Activated naive CD4-positive, alpha-beta T cell treated with anti-CD3 and anti-CD28 coated beads for 36 hours (primary cell): Measurements from ENCODE around the gene ALDH7A1. TPM values are rescaled to one million over a fixed set of nuclear protein-coding genes. Genes with fewer than 3 reads are reported as not detected.
"Not testable (repeated sequence)": the region's sequence is repeated elsewhere in the genome, so short reads cannot be mapped to it uniquely, and the experiment has no call there.

Source experiments
- CTCF ChIA-PET: fragments of 350-600 bp; sonication (Branson Sonifier 250); formaldehyde crosslinking; loops from one replicate; lab custom pipeline; 2021; ENCODE audit warnings: antibody characterized with exemption; lab: Charles Lee
- DNase-seq: peaks from one replicate; pipeline ENCODE4 v3.0.0-alpha.2; 2020
- H3K27ac Mint-ChIP-seq: one replicate; pipeline ENCODE4 v1.8.0; 2021; ENCODE audit warnings: mild to moderate bottlenecking, mixed read lengths
- H3K27me3 Mint-ChIP-seq: one replicate; pipeline ENCODE4 v1.8.0; 2021; ENCODE audit warnings: low read depth, mixed read lengths
- H3K36me3 Mint-ChIP-seq: one replicate; pipeline ENCODE4 v1.8.0; 2021; ENCODE audit warnings: low read depth, mixed read lengths
- H3K4me1 Mint-ChIP-seq: one replicate; pipeline ENCODE4 v1.8.0; 2021; ENCODE audit warnings: low read depth, mixed read lengths
- H3K4me3 Mint-ChIP-seq: one replicate; pipeline ENCODE4 v1.8.0; 2021; ENCODE audit warnings: mild to moderate bottlenecking, moderate library complexity, mixed read lengths
- H3K9me3 Mint-ChIP-seq: one replicate; pipeline ENCODE4 v1.8.0; 2021; ENCODE audit warnings: mixed read lengths
- intact Hi-C: fragments of 100-400 bp; cut with micrococcal nuclease; formaldehyde crosslinking; loops from one replicate; pipeline ENCODE4 v1.15.1; 2023
- total RNA-seq, 2 experiments: library from RNA; stranded (reverse); gene quantifications; one replicate each; pipeline ENCODE4 v1.2.3, GENCODE V29; 2021

The ALDH7A1 gene
- total RNA-seq, 2 experiments from 2014 or later, result 10.3 to 11.3 TPM

DNA sequence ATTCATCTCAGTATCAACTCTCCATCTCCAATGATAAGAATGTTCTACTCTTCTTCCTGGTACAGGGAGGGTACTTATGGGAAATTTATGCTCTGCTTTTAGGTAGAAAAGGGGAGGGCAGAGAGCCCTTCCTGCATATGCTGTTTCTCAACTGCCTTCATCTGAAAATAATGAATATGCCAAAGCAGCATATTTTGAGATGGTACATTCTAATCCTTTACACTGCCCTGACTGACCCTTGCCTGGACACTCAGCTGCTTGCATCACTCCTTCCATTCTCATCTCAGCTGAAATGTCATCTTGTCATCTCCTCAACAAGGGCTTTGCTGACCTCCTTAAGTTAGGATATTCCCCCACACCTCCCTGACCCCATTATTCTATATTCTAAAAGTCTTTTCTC, 68.5 kb downstream of the ALDH7A1 start:
- H3K4me3 Mint-ChIP-seq, result no peak overlapping the region
- no peak for DNase-seq
- no peaks in the 10 kb centered on the region for H3K9me3 Mint-ChIP-seq
- no peaks in the 10 kb centered on the region for H3K36me3 Mint-ChIP-seq
- intact Hi-C loops, result no loop called here
- no peaks in the 10 kb centered on the region for H3K27me3 Mint-ChIP-seq
- CTCF ChIA-PET, result interaction anchor here (1.0 kb wide), 1 partner anchor 22 kb away, joined by 6 read pairs; no protein-coding TSS in a partner anchor
- H3K4me1 Mint-ChIP-seq, result no peaks in the 10 kb centered on the region
- H3K27ac Mint-ChIP-seq, result no peak overlapping the region

DNA sequence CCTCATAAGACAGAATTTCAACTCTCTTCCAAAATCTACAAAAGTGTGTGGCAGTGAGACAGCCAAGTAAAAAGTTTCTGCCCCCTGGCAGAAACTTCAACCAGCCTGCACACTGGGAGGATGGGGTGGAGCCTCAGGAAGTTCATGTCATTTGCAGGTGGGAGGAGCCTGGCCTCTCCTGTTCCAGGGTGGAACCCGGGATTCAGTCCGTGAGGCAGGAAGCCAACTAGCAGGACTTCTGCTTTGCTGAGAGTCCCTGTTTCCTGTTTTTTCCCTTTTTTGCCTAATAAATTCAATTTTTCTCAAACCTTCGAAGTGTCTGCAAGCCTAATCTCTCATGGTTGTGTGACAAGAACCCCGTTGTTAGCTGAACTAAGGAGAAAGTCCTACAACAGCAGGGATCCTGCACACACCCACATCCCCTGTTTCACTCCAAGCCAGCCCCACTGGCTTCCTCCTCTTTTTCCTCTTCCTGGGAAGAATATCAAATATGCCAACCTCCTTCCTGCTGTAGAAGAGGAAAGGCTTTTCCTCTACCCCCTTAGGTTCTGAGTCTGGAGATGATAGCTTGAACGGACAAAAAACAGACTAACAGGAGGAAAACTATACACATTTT, 69.3 kb downstream of the ALDH7A1 start:
- Mint-ChIP-seq H3K27me3 (no peaks in the 10 kb centered on the region), H3K36me3 (no peaks in the 10 kb centered on the region), H3K4me1 (no peaks in the 10 kb centered on the region), H3K9me3 (no peaks in the 10 kb centered on the region), H3K27ac (no peak overlapping the region), H3K4me3 (no peak overlapping the region)
- CTCF ChIA-PET, result no interaction called here
- no peak for DNase-seq
- intact Hi-C loops, result no loop called here

DNA sequence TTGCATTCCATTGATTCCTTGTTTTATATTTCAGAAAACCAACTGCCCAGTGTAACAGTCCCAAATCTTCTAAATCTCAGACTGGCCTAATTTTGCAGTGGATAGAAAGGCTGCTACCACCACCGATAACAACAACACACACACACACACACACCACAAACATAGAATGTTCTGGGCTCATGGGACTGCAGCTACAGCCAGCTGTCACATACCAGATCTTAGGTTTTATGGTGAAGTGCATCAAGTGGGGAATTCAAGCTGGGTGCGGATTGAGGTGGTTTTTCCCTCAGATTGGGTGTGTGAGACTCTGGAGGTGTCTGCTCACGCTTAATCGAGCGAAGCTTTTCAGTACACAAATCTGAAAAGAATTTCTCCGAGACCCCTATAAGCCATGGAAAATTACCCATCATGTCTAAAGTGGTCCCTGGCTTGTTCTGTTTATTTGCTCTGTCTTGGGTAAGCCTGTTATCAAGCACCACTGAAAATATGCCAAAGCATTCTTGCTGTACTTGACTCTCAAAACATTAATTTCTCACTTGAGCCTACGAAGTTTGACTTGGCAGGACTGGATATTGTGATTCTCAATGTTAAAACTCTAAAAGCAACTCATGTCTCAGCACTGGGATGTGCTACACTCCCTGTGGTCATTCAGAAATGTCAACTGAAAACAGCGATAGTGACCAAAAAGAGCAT, 71.1 kb downstream of the ALDH7A1 start:
- H3K27ac Mint-ChIP-seq, result no peak overlapping the region
- no peaks in the 10 kb centered on the region for H3K36me3 Mint-ChIP-seq
- CTCF ChIA-PET, result interaction anchor here (0.5 to 1.6 kb wide), 4 partner anchors 23 to 120 kb away, joined by 3 read pairs; partner anchors contain the start of gene GRAMD2B
- H3K9me3 Mint-ChIP-seq, result no peaks in the 10 kb centered on the region
- DNase-seq, result no peak
- no peaks in the 10 kb centered on the region for H3K4me1 Mint-ChIP-seq
- H3K27me3 Mint-ChIP-seq, result no peaks in the 10 kb centered on the region
- intact Hi-C loops, result no loop called here
- H3K4me3 Mint-ChIP-seq, result no peak overlapping the region

DNA sequence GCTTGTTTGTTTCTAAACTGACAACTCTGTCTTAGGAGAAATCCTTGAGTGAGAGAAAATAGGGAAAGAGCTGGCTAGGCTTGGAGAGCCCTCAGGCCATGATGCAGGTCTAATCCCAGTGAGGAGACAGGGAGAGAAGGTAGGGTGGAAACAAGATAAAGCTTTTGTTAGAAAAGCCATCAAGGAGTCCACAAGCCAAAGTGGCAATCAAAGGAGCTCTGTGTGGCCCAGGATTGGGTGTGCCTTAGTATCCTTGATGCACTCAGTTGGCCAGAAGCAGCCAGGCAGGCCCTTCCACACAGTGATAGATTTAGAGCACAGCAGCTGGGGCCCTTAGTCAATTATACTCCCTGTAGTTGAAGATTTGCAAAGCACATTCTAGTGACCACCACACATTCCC, 73.9 kb downstream of the ALDH7A1 start:
- no peak for DNase-seq
- Mint-ChIP-seq H3K4me3 (no peak overlapping the region), H3K27me3 (no peaks in the 10 kb centered on the region), H3K9me3 (no peaks in the 10 kb centered on the region), H3K36me3 (no peaks in the 10 kb centered on the region), H3K27ac (no peak overlapping the region), H3K4me1 (no peaks in the 10 kb centered on the region)
- CTCF ChIA-PET, result interaction anchor here (0.6 to 2.4 kb wide), 9 partner anchors 10 to 183 kb away, joined by 3 to 7 read pairs (median 4); no protein-coding TSS in a partner anchor
- intact Hi-C loops, result no loop called here

DNA sequence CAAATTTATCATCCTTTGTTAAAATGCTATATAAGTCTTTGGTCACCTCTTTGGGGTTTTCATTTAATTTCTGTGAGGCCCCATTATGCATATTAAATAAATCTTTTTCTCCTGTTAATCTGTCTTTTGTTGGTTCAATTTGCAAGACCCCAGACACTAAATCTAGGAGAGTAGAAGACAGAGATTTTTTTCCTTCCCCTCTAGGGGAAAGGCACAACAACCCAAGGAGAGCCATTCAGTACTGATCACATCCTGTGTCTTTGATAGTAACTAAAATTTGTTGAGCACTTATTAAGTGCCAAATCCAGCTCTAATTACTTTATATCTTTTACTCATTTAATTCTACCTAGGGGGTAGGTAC, 74.4 kb downstream of the ALDH7A1 start:
- H3K27ac Mint-ChIP-seq, result no peak overlapping the region
- intact Hi-C loops, result no loop called here
- CTCF ChIA-PET, result interaction anchor here (0.6 to 2.4 kb wide), 5 partner anchors 14 to 183 kb away, joined by 3 to 7 read pairs (median 6); no protein-coding TSS in a partner anchor
- no peaks in the 10 kb centered on the region for H3K4me1 Mint-ChIP-seq
- H3K4me3 Mint-ChIP-seq, result no peak overlapping the region
- no peaks in the 10 kb centered on the region for H3K27me3 Mint-ChIP-seq
- no peak for DNase-seq
- no peaks in the 10 kb centered on the region for H3K36me3 Mint-ChIP-seq
- no peaks in the 10 kb centered on the region for H3K9me3 Mint-ChIP-seq

DNA sequence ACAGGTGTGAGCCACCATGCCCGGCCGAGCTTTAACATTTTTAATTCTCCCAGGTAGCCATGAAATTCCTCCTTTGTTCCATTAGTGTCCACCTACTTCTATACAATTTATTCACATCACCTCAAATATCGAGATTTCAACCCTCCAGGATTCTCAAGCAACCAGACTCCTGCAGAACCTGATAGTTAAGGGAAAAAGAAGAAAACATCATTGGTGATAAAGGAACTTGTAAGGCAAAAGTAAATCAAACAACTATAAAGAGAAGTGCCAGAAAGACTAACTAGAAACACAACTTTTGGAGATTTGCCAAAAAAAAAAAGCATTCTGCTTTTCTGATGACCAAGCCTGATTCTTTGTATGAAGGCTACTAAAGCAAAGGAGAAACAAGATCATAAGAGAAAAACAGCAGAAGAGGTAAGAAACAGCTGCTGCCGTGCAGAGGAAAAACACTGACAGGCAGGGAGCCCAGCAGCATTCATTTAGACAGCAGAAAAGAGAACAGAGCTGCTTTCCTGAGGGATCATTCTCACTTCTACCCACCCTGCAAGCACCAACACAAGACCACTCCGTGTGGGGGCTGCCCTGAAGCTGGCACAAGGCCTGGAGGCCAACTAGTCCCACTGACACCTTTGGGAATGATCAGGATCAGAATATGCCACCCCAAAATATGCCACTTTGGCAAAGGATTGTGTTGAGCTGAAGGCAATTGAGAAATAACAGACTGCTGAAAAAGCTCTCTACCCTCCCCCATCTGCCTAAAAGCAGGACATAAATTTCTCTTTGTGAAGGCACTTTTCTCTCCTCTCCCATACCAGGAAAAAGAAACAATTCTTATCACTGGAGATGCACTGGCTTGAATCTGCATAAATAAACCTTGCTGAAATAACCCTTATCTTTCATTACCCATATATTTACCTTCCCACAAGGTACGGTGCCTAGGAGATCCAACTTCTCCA, 75.1 kb downstream of the ALDH7A1 start:
- CTCF ChIA-PET, result interaction anchor here (1.8 to 2.4 kb wide), 2 partner anchors 20 to 166 kb away, joined by 6 to 7 read pairs; no protein-coding TSS in a partner anchor

DNA sequence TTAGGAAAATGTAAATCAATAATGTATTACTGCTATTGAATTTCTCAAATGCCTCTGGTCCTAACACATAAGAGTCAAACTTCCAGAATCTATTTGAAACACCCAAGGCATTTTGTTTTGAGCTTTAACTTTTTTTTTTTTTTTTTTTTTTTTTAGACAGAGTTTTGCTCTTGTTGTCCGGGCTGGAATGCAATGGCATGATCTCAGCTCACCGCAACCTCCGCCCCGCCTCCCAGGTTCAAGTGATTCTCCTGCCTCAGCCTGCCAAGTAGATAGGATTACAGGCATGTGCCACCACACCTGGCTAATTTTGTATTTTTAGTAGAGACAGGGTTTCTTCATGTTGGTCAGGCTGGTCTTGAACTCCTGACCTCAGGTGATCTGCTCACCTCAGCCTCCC, 75.8 kb downstream of the ALDH7A1 start:
- H3K4me3 Mint-ChIP-seq, DNase-seq, H3K27me3 Mint-ChIP-seq, H3K4me1 Mint-ChIP-seq, H3K27ac Mint-ChIP-seq, H3K9me3 Mint-ChIP-seq, H3K36me3 Mint-ChIP-seq, intact Hi-C loops: not testable (repeated sequence)
- CTCF ChIA-PET, result interaction anchor here (2.4 kb wide), 1 partner anchor 19 kb away, joined by 7 read pairs; no protein-coding TSS in a partner anchor

More for the DNA sequence above, 75.1 kb downstream of the ALDH7A1 start:
- H3K36me3 Mint-ChIP-seq, result no peaks in the 10 kb centered on the region
- H3K9me3 Mint-ChIP-seq, result no peaks in the 10 kb centered on the region
- no peak for DNase-seq
- no peak overlapping the region for H3K27ac Mint-ChIP-seq
- H3K4me3 Mint-ChIP-seq, result no peak overlapping the region
- intact Hi-C loops, result no loop called here
- no peaks in the 10 kb centered on the region for H3K4me1 Mint-ChIP-seq
- no peaks in the 10 kb centered on the region for H3K27me3 Mint-ChIP-seq

DNA sequence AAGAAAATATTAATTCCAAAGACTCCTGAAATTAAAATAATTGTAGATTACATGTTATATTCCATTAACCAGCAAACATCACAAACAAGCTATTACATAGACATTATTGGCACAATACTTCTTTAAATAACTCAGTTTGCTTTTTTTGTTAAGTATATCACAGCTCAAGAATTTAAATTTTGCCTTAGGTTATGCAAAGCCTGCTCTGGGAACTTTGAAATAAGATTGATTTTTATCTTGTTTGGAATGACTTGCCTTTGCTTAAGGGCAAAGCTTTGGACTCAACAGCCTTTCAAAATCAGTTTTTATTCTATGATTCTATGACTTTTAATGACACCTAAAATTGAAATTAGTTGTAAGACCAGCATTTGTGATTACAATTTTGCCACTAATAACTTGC, 78.2 kb downstream of the ALDH7A1 start:
- intact Hi-C loops, result no loop called here
- CTCF ChIA-PET, result interaction anchor here (0.6 to 0.9 kb wide), 2 partner anchors 47 to 178 kb away, joined by 3 read pairs; no protein-coding TSS in a partner anchor
- no peak overlapping the region for H3K4me3 Mint-ChIP-seq
- H3K27ac Mint-ChIP-seq, result no peak overlapping the region
- DNase-seq, result no peak
- no peaks in the 10 kb centered on the region for H3K36me3 Mint-ChIP-seq
- no peaks in the 10 kb centered on the region for H3K9me3 Mint-ChIP-seq
- H3K4me1 Mint-ChIP-seq, result peaks cover 4% of the 10 kb centered on the region
- H3K27me3 Mint-ChIP-seq, result no peaks in the 10 kb centered on the region

DNA sequence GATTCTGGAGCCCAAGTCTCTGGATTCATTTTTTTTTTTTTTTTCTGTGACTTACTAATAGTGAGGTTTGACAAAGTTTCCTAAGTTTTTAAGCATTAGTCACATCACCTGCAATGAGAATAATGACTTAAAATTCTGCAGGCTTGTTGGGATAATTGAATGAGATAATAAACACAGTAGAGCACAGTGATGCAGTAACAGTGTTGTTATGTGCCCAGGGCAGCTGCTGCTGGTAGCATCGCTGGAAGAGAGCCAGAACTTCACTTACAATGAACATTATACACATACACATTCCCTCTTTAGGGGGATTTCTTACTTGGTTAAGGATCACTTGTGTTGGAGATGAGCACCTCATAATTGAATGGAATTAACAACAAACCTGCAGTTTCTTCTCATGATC, 78.9 kb downstream of the ALDH7A1 start:
- intact Hi-C loops, result no loop called here
- DNase-seq, result no peak
- H3K4me3 Mint-ChIP-seq, result no peak overlapping the region
- H3K4me1 Mint-ChIP-seq, result peaks cover 6% of the 10 kb centered on the region
- no peaks in the 10 kb centered on the region for H3K36me3 Mint-ChIP-seq
- CTCF ChIA-PET, result interaction anchor here (0.9 to 1.9 kb wide), 2 partner anchors 16 to 177 kb away, joined by 3 to 11 read pairs; no protein-coding TSS in a partner anchor
- no peaks in the 10 kb centered on the region for H3K9me3 Mint-ChIP-seq
- H3K27ac Mint-ChIP-seq, result no peak overlapping the region
- no peaks in the 10 kb centered on the region for H3K27me3 Mint-ChIP-seq

DNA sequence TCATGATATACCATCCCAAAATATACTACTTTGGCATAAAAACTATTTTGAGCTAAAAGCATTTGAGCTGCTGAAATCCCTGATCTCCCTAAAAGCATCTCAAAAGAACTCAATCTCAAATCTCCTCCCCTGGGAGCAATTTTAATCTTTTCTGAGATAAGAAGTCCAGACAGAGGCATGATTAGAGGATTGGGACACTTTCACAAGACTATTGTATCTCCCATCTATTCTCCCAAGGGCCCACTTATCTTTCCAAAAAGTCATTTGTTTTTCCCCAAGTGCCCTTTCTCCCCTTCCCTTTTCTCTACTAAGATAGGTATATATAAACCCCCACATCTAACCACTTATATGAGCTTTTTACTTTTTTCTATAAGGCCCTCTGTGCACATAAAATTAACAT, 79.7 kb downstream of the ALDH7A1 start:
- H3K27ac Mint-ChIP-seq, result no peak overlapping the region
- H3K4me3 Mint-ChIP-seq, result no peak overlapping the region

DNA sequence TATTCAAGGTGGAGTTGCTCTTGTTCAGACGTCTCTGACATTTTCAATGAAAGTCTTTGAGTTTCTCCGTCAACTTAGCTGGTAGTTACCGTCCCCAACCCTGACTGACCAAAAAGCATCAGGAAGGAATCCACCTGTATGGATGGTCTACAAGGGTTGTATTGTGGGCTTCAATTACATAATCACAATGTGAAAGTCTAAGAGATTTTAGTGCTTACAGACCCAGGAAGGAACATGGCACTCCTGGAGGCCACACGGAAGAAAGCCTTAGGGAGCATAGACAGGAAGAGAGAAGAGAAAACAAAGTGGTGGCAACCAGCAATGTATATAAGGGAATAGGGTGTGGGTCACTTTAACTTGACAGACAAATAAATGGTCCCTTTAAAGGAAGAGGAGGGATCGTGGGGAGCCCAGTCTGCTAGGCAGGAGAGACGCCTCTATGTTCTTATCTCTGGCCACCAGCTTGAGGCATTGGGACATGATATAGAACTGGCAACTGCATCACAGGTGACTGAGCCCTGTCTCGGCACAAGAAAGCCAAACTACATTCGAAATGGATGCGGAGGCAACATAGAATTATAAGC, 80.4 kb downstream of the ALDH7A1 start:
- H3K4me3 Mint-ChIP-seq, result no peak overlapping the region
- H3K4me1 Mint-ChIP-seq, result peaks cover 16% of the 10 kb centered on the region
- intact Hi-C loops, result no loop called here
- CTCF ChIA-PET, result interaction anchor here (1.9 kb wide), 1 partner anchor 14 kb away, joined by 11 read pairs; no protein-coding TSS in a partner anchor
- no peaks in the 10 kb centered on the region for H3K9me3 Mint-ChIP-seq
- H3K36me3 Mint-ChIP-seq, result no peaks in the 10 kb centered on the region
- no peak for DNase-seq
- H3K27ac Mint-ChIP-seq, result no peak overlapping the region
- no peaks in the 10 kb centered on the region for H3K27me3 Mint-ChIP-seq

More for the DNA sequence above, 79.7 kb downstream of the ALDH7A1 start:
- DNase-seq, result no peak
- intact Hi-C loops, result no loop called here
- no peaks in the 10 kb centered on the region for H3K27me3 Mint-ChIP-seq
- peaks cover 12% of the 10 kb centered on the region for H3K4me1 Mint-ChIP-seq
- H3K9me3 Mint-ChIP-seq, result no peaks in the 10 kb centered on the region
- CTCF ChIA-PET, result interaction anchor here (1.9 kb wide), 1 partner anchor 15 kb away, joined by 11 read pairs; no protein-coding TSS in a partner anchor
- no peaks in the 10 kb centered on the region for H3K36me3 Mint-ChIP-seq
